SK-N-SH (cell line): Measurements from ENCODE around the gene B4GALT1. TPM values are rescaled to one million over a fixed set of nuclear protein-coding genes. Genes with fewer than 3 reads are reported as not detected.

Source experiments
- CTCF ChIA-PET: fragments of 300-600, 350-600 bp; formaldehyde crosslinking; extraction: SDS; loops from one replicate; lab custom pipeline; 2021; lab: Yijun Ruan, JAX
- POLR2A ChIA-PET: fragments of 350-600 bp; sonication (Branson Sonifier 250); formaldehyde crosslinking; extraction: SDS; loops from one replicate; lab custom pipeline; 2020; ENCODE audit warnings: antibody characterized with exemption, inconsistent platforms; lab: Yijun Ruan, JAX
- DNase-seq: peaks from one replicate; pipeline ENCODE4 v3.0.0; 2012
- H2AFZ ChIP-seq: fragments of 200-600 bp; sonication (generic); 2 replicates; pipeline ENCODE4 v1.8.1; 2016; ENCODE audit warnings: antibody characterized with exemption, mild to moderate bottlenecking, low read depth
- H3F3A ChIP-seq: fragments of 200-600 bp; sonication (generic); replicated peaks from 2 replicates; pipeline ENCODE3; 2016; ENCODE audit warnings: antibody characterized with exemption, mild to moderate bottlenecking; ENCODE audit not compliant: insufficient read depth
- H3K27ac ChIP-seq, 2 experiments: fragments of 200-500 bp in 1 of 2; fragments of 200-600 bp in 1 of 2; sonication (Bioruptor generic) in 1 of 2; sonication (generic), shearing (Covaris generic) in 1 of 2; 2 replicates each; pipeline versions ENCODE4 v1.5.1 to v1.6.1; 2014 to 2016; ENCODE audit warnings: low read depth in 2 of 2, inconsistent platforms in 1 of 2, low read length in 1 of 2, mild to moderate bottlenecking in 1 of 2, mixed read lengths in 1 of 2
- H3K27me3 ChIP-seq: fragments of 200-600 bp; sonication (generic), shearing (Covaris generic); 2 replicates; pipeline ENCODE4 v1.6.1; 2016; ENCODE audit warnings: mixed run types; ENCODE audit not compliant: insufficient read depth
- H3K36me3 ChIP-seq, 2 experiments: fragments of 200-500 bp in 1 of 2; fragments of 200-600 bp in 1 of 2; sonication (Bioruptor generic) in 1 of 2; sonication (generic) in 1 of 2; replicated peaks in 1 of 2; 2 replicates each; pipeline versions ENCODE3 to v1.5.1; 2014 to 2016; ENCODE audit warnings: low read length in 1 of 2, mild to moderate bottlenecking in 1 of 2; ENCODE audit not compliant: insufficient read depth in 2 of 2, control insufficient read depth in 1 of 2
- H3K4me1 ChIP-seq, 2 experiments: fragments of 200-500 bp in 1 of 2; fragments of 200-600 bp in 1 of 2; sonication (Bioruptor generic) in 1 of 2; sonication (generic), shearing (Covaris generic) in 1 of 2; 2 replicates each; pipeline versions ENCODE4 v1.5.1 to v1.6.1; 2014 to 2016; ENCODE audit warnings: low read depth in 1 of 2, low read length in 1 of 2, mixed run types in 1 of 2; ENCODE audit not compliant: insufficient read depth in 2 of 2, control insufficient read depth in 1 of 2
- H3K4me2 ChIP-seq: fragments of 200-600 bp; sonication (generic), shearing (Covaris generic); 2 replicates; pipeline ENCODE4 v1.6.1; 2017; ENCODE audit warnings: mixed run types
- H3K4me3 ChIP-seq, 2 experiments: fragments of 200-500 bp in 1 of 2; fragments of 200-600 bp in 1 of 2; sonication (Bioruptor generic) in 1 of 2; sonication (generic), shearing (Covaris generic) in 1 of 2; 2 replicates each; pipeline versions ENCODE4 v1.5.1 to v1.8.1; 2014 to 2016; ENCODE audit warnings: low read depth in 2 of 2, inconsistent platforms in 1 of 2, low read length in 1 of 2, mild to moderate bottlenecking in 1 of 2, mixed read lengths in 1 of 2, moderate library complexity in 1 of 2
- H3K79me2 ChIP-seq: fragments of 200-600 bp; sonication (generic); 2 replicates; pipeline ENCODE4 v1.8.1; 2017; ENCODE audit warnings: mild to moderate bottlenecking; ENCODE audit not compliant: insufficient read depth
- H3K9ac ChIP-seq: fragments of 200-600 bp; sonication (generic); 2 replicates; pipeline ENCODE4 v1.6.1; 2017; ENCODE audit warnings: mixed run types
- H3K9me2 ChIP-seq: fragments of 200-600 bp; sonication (generic); 2 replicates; pipeline ENCODE4 v1.6.1; 2017; ENCODE audit warnings: mixed run types
- H3K9me3 ChIP-seq: fragments of 200-600 bp; sonication (generic); 2 replicates; pipeline ENCODE4 v1.6.1; 2017; ENCODE audit warnings: mixed run types, mild to moderate bottlenecking, moderate library complexity
- H4K20me1 ChIP-seq: fragments of 200-600 bp; sonication (generic); 2 replicates; pipeline ENCODE4 v1.6.1; 2017; ENCODE audit warnings: mild to moderate bottlenecking, mixed run types; ENCODE audit not compliant: insufficient read depth
- CHD2 ChIP-seq: fragments of 150-350 bp; IDR thresholded peaks from 2 replicates; pipeline ENCODE4 v1.6.1; 2018; ENCODE audit warnings: low read length; ENCODE audit not compliant: partially characterized antibody
- EP300 ChIP-seq, 2 experiments: IDR thresholded peaks; 2 replicates each; pipeline versions ENCODE4 v1.4.0 to v1.6.1; 2012; ENCODE audit warnings: borderline replicate concordance in 1 of 2, low read depth in 1 of 2, low read length in 1 of 2
- FOSL2 ChIP-seq: IDR thresholded peaks from 2 replicates; pipeline ENCODE4 v1.4.0; 2012; ENCODE audit warnings: low read depth, mild to moderate bottlenecking, moderate library complexity, borderline replicate concordance
- FOXJ3 ChIP-seq: sonication (generic); formaldehyde crosslinking; IDR thresholded peaks from 2 replicates; pipeline ENCODE4 v1.5.1; 2020; ENCODE audit warnings: mild to moderate bottlenecking, missing genetic modification reagents
- GATA2 ChIP-seq: sonication (generic); formaldehyde crosslinking; IDR thresholded peaks from 2 replicates; pipeline ENCODE4 v1.5.0; 2020; ENCODE audit warnings: mild to moderate bottlenecking, missing genetic modification reagents
- IRF3 ChIP-seq: fragments of 150-350 bp; IDR thresholded peaks from 2 replicates; pipeline ENCODE4 v1.6.1; 2016; ENCODE audit warnings: mild to moderate bottlenecking, low read depth, low read length
- NFIC ChIP-seq: IDR thresholded peaks from 2 replicates; pipeline ENCODE4 v1.4.0; 2012; ENCODE audit warnings: borderline replicate concordance
- POLR2AphosphoS5 ChIP-seq: IDR thresholded peaks from 2 replicates; pipeline ENCODE4 v1.6.1; 2012; ENCODE audit warnings: low read depth, low read length
- TCF12 ChIP-seq: IDR thresholded peaks from 2 replicates; pipeline ENCODE4 v1.4.0; 2012
- USF2 ChIP-seq: fragments of 150-350 bp; IDR thresholded peaks from 2 replicates; pipeline ENCODE4 v1.6.1; 2017; ENCODE audit warnings: antibody characterized with exemption, low read length, low read depth, borderline replicate concordance
- YY1 ChIP-seq: IDR thresholded peaks from 2 replicates; pipeline ENCODE4 v1.4.0; 2012; ENCODE audit warnings: low read depth, mild to moderate bottlenecking
- WGBS: methylation state at CpG from one replicate; pipeline ENCODE4 v1.1.6; 2017; ENCODE audit warnings: low lambda C conversion rate; 5-methylcytosine and 5-hydroxymethylcytosine counted together
- polyA plus RNA-seq, 3 experiments: library from polyadenylated mRNA; depleted of rRNA; stranded (reverse); fragments of >200 nt; gene quantifications; 2 replicates each; pipeline ENCODE4 v1.2.3, GENCODE V29; 2012
- TF ChIP-seq, protein P1 (sequence below): IDR thresholded peaks from 2 replicates; pipeline ENCODE4; 2012

B4GALT1 gene
- polyA plus RNA-seq, 1 of the 3 experiments (the other 2 are of a cell fraction): 36.2 TPM

DNA sequence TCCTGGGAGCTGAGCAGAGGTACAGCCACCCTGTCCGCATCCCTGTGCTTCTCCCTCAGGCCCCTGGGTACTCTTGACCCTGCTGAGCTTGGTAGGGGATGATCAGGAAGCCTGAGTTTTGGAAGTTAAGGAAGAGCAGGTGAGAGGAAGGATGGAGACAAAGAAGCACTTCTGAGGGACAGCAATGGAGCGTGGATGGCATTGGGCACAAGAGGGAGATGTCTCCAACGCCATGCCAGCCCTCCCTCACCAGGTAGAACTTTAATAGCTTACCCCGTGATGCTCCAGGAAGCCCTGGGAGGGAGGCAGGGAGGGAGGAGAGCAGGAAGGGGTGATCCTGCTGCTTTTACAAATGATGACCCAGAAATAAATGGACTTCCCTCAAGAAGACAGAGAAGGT is 60.8 kb downstream of the B4GALT1 start:
- POLR2A ChIA-PET: no interaction called here
- peaks cover 0 to 2% of the 10 kb centered on the region in 2 experiments for H3K36me3 ChIP-seq
- no peak overlapping the region for H3K9ac ChIP-seq
- TF ChIP-seq TCF12: no peak
- no peak for TF ChIP-seq CHD2
- TF ChIP-seq FOXJ3: no peak
- TF ChIP-seq GATA2 (CRISPR knock-in tag): no peak
- no peak for TF ChIP-seq FOSL2
- TF ChIP-seq, all 33 proteins: peak for 0
- no peaks in the 10 kb centered on the region for H3K9me2 ChIP-seq
- H3K4me1 ChIP-seq: peaks cover 17 to 25% of the 10 kb centered on the region in 2 experiments; a peak in 3 of 4 replicates
- no peak overlapping the region for H2AFZ ChIP-seq
- CTCF ChIA-PET: interaction anchor here (0.6 kb wide), 1 partner anchor 128 kb away, joined by 3 read pairs; no protein-coding TSS in a partner anchor
- H4K20me1 ChIP-seq: no peaks in the 10 kb centered on the region
- no peak for DNase-seq
- no peak overlapping the region for H3K4me3 ChIP-seq
- no peaks in the 10 kb centered on the region for H3K27me3 ChIP-seq
- H3K79me2 ChIP-seq: no peaks in the 10 kb centered on the region
- H3K9me3 ChIP-seq: no peaks in the 10 kb centered on the region
- peak overlapping the region; percentile 21; the same call in 1 of the 2 replicates for H3K4me2 ChIP-seq
- 79% methylated on average over 4 of the region's 4 CpGs for WGBS
- peaks cover 16% of the 10 kb centered on the region for H3F3A ChIP-seq
- H3K27ac ChIP-seq: peak overlapping the region; percentile 75 to 84

- Histone ChIP-seq H3K4me1 (peaks cover 17 to 25% of the 10 kb centered on the region in 2 experiments; a peak in 3 of 4 replicates), H3K27me3 (no peaks in the 10 kb centered on the region), H3K4me2 (peak overlapping the region; percentile 21; the same call in 1 of the 2 replicates), H3K36me3 (no peaks in the 10 kb centered on the region), H3K4me3 (no peak overlapping the region), H3K9me3 (no peaks in the 10 kb centered on the region), H3F3A (peaks cover 16% of the 10 kb centered on the region), H3K9me2 (no peaks in the 10 kb centered on the region), H2AFZ (no peak overlapping the region), H3K27ac (peak overlapping the region; percentile 75 to 84; a peak in 3 of 4 replicates), H3K79me2 (no peaks in the 10 kb centered on the region), H4K20me1 (no peaks in the 10 kb centered on the region), H3K9ac (no peak overlapping the region)
- 95% methylated on average over 1 of the region's 1 CpG for WGBS
- ChIA-PET CTCF (no interaction called here), POLR2A (no interaction called here)
- no peak for DNase-seq
- TF ChIP-seq FOSL2 (peak; percentile 26; the same call in 1 of the 2 replicates), NFIC (peak; percentile 59; the same call in 1 of the 2 replicates), CHD2 (no peak), EP300 (IDR thresholded peaks at IDR 0.05; ENCODE audit: borderline replicate concordance in 1 of 2, low read depth in 1 of 2, low read length in 1 of 2) (peak in 1 of 2 experiments; percentile 41; a peak in 1 of 4 replicates), FOXJ3 (no peak), POLR2AphosphoS5 (peak; percentile 47; the same call in 1 of the 2 replicates), TCF12 (peak; percentile 74), USF2 (no peak), YY1 (peak; percentile 62; the same call in 1 of the 2 replicates), IRF3 (no peak)
- TF ChIP-seq, protein P1, sequence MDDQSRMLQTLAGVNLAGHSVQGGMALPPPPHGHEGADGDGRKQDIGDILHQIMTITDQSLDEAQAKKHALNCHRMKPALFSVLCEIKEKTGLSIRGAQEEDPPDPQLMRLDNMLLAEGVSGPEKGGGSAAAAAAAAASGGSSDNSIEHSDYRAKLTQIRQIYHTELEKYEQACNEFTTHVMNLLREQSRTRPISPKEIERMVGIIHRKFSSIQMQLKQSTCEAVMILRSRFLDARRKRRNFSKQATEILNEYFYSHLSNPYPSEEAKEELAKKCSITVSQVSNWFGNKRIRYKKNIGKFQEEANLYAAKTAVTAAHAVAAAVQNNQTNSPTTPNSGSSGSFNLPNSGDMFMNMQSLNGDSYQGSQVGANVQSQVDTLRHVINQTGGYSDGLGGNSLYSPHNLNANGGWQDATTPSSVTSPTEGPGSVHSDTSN: peak; percentile 24; the same call in 1 of the 2 replicates
Measured at GRCh38 chr9:33105959-33106358, 61.2 kb downstream of the B4GALT1 start.
